ENCODE data around the gene RNASE8. TPM values are rescaled to one million over a fixed set of nuclear protein-coding genes. Genes with fewer than 3 reads are reported as not detected.

RNASE8 gene
- polyA plus RNA-seq, 1 donor from 2014 or later: not detected

DNA sequence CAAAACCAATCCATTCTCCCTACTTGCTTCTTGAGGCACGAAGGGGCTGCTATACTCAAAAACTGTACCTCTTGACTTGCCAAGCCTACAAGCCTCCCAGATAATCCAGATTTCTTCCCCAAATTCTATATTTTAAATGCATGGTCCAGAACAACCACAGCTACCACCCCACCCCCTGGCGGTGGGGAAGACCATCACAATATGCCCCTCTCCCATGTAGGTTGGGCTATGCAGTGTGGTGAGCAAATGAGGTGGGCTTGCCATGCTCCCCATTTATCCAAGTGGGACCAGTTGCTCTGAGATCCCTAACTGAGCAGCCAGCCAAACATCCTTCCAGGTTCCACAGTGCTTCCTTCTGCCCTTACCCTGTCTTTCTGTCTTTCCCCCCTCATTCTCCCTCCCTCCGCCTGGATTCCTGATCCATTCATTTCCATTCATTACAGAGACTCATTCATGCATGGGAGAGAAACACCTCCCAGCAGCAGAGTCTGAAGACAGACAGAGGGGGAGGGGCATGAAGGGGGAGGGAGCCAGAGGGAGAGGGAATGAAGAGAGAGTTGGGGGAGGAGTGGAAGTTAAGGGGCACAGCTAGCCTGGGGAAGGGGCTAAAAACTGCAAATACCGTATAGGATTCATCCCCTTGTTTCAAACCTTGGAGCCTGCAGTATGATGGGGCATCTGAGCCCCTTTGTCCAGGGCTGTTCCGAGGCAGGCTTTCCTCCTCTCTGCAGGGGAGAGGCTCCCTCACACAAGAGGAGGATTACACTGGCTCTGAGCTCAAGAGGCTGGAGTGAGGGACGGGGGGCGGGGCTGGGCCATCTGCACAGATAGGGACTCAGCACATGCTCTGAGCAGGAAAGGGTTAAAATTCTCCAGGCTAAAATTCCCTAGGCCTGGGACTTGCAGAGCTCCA is 36.4 kb downstream of the RNASE8 start:
- H2AFZ ChIP-seq (ENCODE audit: low read depth, low read length): no peak overlapping the region
- H3K79me2 ChIP-seq (replicated peaks; ENCODE audit: insufficient read depth, low read length): peaks cover 28% of the 10 kb centered on the region
- H3K4me3 ChIP-seq (ENCODE audit: low read length): peak overlapping the region; percentile 61
- H3K9me2 ChIP-seq (ENCODE audit: insufficient read depth, low read length): no peaks in the 10 kb centered on the region
- H3K9me3 ChIP-seq (ENCODE audit: low read length): no peaks in the 10 kb centered on the region
- peak overlapping the region; percentile 69 for H3K9ac ChIP-seq (ENCODE audit: low read length)
- peaks cover 6% of the 10 kb centered on the region for H3F3A ChIP-seq (ENCODE audit: insufficient read depth, low read length, poor library complexity, severe bottlenecking)
- TF ChIP-seq MXI1 (conservative IDR thresholded peaks at IDR 0.05; ENCODE audit: poor library complexity, severe bottlenecking): no peak
- TF ChIP-seq, protein P1, sequence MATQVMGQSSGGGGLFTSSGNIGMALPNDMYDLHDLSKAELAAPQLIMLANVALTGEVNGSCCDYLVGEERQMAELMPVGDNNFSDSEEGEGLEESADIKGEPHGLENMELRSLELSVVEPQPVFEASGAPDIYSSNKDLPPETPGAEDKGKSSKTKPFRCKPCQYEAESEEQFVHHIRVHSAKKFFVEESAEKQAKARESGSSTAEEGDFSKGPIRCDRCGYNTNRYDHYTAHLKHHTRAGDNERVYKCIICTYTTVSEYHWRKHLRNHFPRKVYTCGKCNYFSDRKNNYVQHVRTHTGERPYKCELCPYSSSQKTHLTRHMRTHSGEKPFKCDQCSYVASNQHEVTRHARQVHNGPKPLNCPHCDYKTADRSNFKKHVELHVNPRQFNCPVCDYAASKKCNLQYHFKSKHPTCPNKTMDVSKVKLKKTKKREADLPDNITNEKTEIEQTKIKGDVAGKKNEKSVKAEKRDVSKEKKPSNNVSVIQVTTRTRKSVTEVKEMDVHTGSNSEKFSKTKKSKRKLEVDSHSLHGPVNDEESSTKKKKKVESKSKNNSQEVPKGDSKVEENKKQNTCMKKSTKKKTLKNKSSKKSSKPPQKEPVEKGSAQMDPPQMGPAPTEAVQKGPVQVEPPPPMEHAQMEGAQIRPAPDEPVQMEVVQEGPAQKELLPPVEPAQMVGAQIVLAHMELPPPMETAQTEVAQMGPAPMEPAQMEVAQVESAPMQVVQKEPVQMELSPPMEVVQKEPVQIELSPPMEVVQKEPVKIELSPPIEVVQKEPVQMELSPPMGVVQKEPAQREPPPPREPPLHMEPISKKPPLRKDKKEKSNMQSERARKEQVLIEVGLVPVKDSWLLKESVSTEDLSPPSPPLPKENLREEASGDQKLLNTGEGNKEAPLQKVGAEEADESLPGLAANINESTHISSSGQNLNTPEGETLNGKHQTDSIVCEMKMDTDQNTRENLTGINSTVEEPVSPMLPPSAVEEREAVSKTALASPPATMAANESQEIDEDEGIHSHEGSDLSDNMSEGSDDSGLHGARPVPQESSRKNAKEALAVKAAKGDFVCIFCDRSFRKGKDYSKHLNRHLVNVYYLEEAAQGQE (IDR thresholded peaks at IDR 0.05; ENCODE audit: borderline replicate concordance): peak; percentile 28
- peak; percentile 52 for TF ChIP-seq POLR2AphosphoS5 (IDR thresholded peaks at IDR 0.05)
- peak; percentile 37 for TF ChIP-seq SMC3 (conservative IDR thresholded peaks at IDR 0.05; ENCODE audit: poor library complexity)
- TF ChIP-seq TAF1 (IDR thresholded peaks at IDR 0.05; ENCODE audit: low read depth): peak; percentile 57
- no peak for TF ChIP-seq EZH2 (IDR thresholded peaks at IDR 0.05; ENCODE audit: borderline replicate concordance, insufficient read depth, low read length, poor library complexity, severe bottlenecking)
- peak; percentile 25 for TF ChIP-seq RAD21 (conservative IDR thresholded peaks at IDR 0.05)
- TF ChIP-seq EP300 (conservative IDR thresholded peaks at IDR 0.05; ENCODE audit: poor library complexity, severe bottlenecking): peak; percentile 70
- TF ChIP-seq, protein P2, sequence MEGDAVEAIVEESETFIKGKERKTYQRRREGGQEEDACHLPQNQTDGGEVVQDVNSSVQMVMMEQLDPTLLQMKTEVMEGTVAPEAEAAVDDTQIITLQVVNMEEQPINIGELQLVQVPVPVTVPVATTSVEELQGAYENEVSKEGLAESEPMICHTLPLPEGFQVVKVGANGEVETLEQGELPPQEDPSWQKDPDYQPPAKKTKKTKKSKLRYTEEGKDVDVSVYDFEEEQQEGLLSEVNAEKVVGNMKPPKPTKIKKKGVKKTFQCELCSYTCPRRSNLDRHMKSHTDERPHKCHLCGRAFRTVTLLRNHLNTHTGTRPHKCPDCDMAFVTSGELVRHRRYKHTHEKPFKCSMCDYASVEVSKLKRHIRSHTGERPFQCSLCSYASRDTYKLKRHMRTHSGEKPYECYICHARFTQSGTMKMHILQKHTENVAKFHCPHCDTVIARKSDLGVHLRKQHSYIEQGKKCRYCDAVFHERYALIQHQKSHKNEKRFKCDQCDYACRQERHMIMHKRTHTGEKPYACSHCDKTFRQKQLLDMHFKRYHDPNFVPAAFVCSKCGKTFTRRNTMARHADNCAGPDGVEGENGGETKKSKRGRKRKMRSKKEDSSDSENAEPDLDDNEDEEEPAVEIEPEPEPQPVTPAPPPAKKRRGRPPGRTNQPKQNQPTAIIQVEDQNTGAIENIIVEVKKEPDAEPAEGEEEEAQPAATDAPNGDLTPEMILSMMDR (IDR thresholded peaks at IDR 0.05; ENCODE audit: poor library complexity, severe bottlenecking): peak; percentile 59
- H3K4me2 ChIP-seq (ENCODE audit: low read length): peak overlapping the region; percentile 66
- H3K36me3 ChIP-seq (ENCODE audit: insufficient read depth, low read length): peaks cover 7% of the 10 kb centered on the region
- no peaks in the 10 kb centered on the region for H3K27me3 ChIP-seq (ENCODE audit: insufficient read depth, low read depth, low read length)
- H3K27ac ChIP-seq (ENCODE audit: low read length): peak overlapping the region; percentile 92
- no peaks in the 10 kb centered on the region for H4K20me1 ChIP-seq (ENCODE audit: insufficient read depth)

DNA sequence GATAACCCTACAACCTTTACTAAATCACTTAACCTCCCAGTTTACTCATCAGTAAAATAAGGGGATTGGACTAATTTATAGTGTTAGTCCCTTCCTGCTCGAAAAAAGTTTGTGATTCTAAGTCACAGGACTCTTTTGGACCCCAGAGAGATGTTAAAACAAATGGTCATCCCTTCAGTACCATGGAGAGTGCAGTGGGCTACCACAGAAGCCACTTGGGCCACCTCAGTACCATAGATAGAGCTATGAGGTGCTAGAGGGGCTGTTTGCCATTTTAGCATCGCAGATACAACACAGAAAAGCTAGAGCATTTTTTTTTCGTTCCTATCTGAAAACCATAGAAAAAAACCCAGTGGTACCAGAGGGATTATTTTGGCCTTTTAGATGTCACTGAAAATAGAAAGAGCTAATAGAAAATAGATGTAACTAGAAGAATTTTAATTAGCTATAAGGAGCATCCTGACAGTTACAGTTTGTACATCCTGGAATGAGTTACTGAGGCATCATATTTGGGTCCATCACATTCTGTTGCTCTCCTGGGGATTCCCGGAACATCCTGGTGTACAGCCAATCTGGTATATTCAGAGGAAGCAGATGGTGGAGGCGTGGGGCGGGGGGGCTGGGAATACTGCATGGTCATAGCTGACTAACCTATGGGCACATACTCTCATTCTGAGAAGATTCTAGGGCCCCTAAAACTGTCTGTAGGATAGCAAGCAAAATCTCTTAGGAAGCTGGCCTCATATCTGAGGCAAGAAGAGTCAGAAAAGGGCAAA is 38.0 kb downstream of the RNASE8 start:
- H3K4me2 ChIP-seq (ENCODE audit: low read length): no peak overlapping the region
- H3K9me3 ChIP-seq (ENCODE audit: low read length): no peaks in the 10 kb centered on the region
- no peak overlapping the region for H2AFZ ChIP-seq (ENCODE audit: low read depth, low read length)
- H3F3A ChIP-seq (ENCODE audit: insufficient read depth, low read length, poor library complexity, severe bottlenecking): peaks cover 6% of the 10 kb centered on the region
- no peaks in the 10 kb centered on the region for H3K9me2 ChIP-seq (ENCODE audit: insufficient read depth, low read length)
- peak overlapping the region; percentile 92 for H3K27ac ChIP-seq (ENCODE audit: low read length)
- TF ChIP-seq, protein P1 (IDR thresholded peaks at IDR 0.05; ENCODE audit: borderline replicate concordance): no peak
- TF ChIP-seq, protein P2 (IDR thresholded peaks at IDR 0.05; ENCODE audit: poor library complexity, severe bottlenecking): no peak
- TF ChIP-seq MXI1 (conservative IDR thresholded peaks at IDR 0.05; ENCODE audit: poor library complexity, severe bottlenecking) (no peak), SMC3 (conservative IDR thresholded peaks at IDR 0.05; ENCODE audit: poor library complexity) (no peak), POLR2AphosphoS5 (IDR thresholded peaks at IDR 0.05) (no peak), RAD21 (conservative IDR thresholded peaks at IDR 0.05) (no peak), EZH2 (IDR thresholded peaks at IDR 0.05; ENCODE audit: borderline replicate concordance, insufficient read depth, low read length, poor library complexity, severe bottlenecking) (no peak)
- peak overlapping the region; percentile 77 for H3K4me3 ChIP-seq (ENCODE audit: low read length)
- H3K36me3 ChIP-seq (ENCODE audit: insufficient read depth, low read length): peaks cover 7% of the 10 kb centered on the region
- H3K79me2 ChIP-seq (replicated peaks; ENCODE audit: insufficient read depth, low read length): peaks cover 40% of the 10 kb centered on the region
- no peaks in the 10 kb centered on the region for H3K27me3 ChIP-seq (ENCODE audit: insufficient read depth, low read depth, low read length)
- peak overlapping the region; percentile 69 for H3K9ac ChIP-seq (ENCODE audit: low read length)
- no peaks in the 10 kb centered on the region for H4K20me1 ChIP-seq (ENCODE audit: insufficient read depth)
